ENCODE measurements around the gene FKBP7. TPM values are rescaled to one million over a fixed set of nuclear protein-coding genes. Genes with fewer than 3 reads are reported as not detected.
A peak's percentile ranks its signal among the peaks of the same experiment; 100 is the strongest.

Gene FKBP7
- polyA plus RNA-seq, 4 donors: 3.0 to 14.7 (median 7.8) TPM; not detected in 1

GRCh38 chr2:178484245-178485041 lies 6.0 kb upstream of the FKBP7 start:
- no peak overlapping the region for H3K27ac ChIP-seq (ENCODE audit: low read depth in 1 of 3, low read length in 2 of 3)
- whole genome bisulfite sequencing, 3 donors: 44 to 61% (median 49%) methylated on average over 6 of the region's 6 CpGs

GRCh38 chr2:178482437-178482836 lies 4.0 kb upstream of the FKBP7 start:
- Histone ChIP-seq H3K36me3 (ENCODE audit: control insufficient read depth in 3 of 3, insufficient read depth in 2 of 3, low read depth in 1 of 3, low read length in 3 of 3) (peaks cover 0 to 8% (median 3%) of the 10 kb centered on the region in 3 donors), H3K27ac (ENCODE audit: low read depth in 1 of 3, low read length in 2 of 3) (no peak overlapping the region), H3K4me1 (ENCODE audit: control insufficient read depth in 3 of 3, insufficient read depth in 2 of 3, low read depth in 1 of 3, low read length in 2 of 3) (peaks cover 19 to 31% (median 24%) of the 10 kb centered on the region in 3 donors), H3K4me3 (ENCODE audit: low read depth in 1 of 3, low read length in 3 of 3) (no peak overlapping the region), H3K9me3 (ENCODE audit: control insufficient read depth in 2 of 2, insufficient read depth in 1 of 2, low read depth in 1 of 2, low read length in 1 of 2) (no peaks in the 10 kb centered on the region), H3K27me3 (ENCODE audit: control insufficient read depth in 3 of 3, insufficient read depth in 3 of 3, low read length in 3 of 3) (no peaks in the 10 kb centered on the region)
- WGBS, 3 donors: 60 to 80% (median 63%) methylated on average over 4 of the region's 4 CpGs
- FAIRE-seq: no peak
- DNase-seq: peak; percentile 15 to 70

More at GRCh38 chr2:178484245-178485041, 6.0 kb upstream of the FKBP7 start:
- Histone ChIP-seq H3K4me1 (ENCODE audit: control insufficient read depth in 3 of 3, insufficient read depth in 2 of 3, low read depth in 1 of 3, low read length in 2 of 3) (peaks cover 19 to 28% (median 22%) of the 10 kb centered on the region in 3 donors), H3K9me3 (ENCODE audit: control insufficient read depth in 2 of 2, insufficient read depth in 1 of 2, low read depth in 1 of 2, low read length in 1 of 2) (no peaks in the 10 kb centered on the region), H3K27me3 (ENCODE audit: control insufficient read depth in 3 of 3, insufficient read depth in 3 of 3, low read length in 3 of 3) (no peaks in the 10 kb centered on the region), H3K36me3 (ENCODE audit: control insufficient read depth in 3 of 3, insufficient read depth in 2 of 3, low read depth in 1 of 3, low read length in 3 of 3) (peaks cover 0 to 10% (median 8%) of the 10 kb centered on the region in 3 donors), H3K4me3 (ENCODE audit: low read depth in 1 of 3, low read length in 3 of 3) (no peak overlapping the region)
- DNase-seq (peak; percentile 51 to 82), FAIRE-seq (no peak)

- peak; percentile 95 to 97 for DNase-seq
- peaks cover 19 to 31% (median 29%) of the 10 kb centered on the region in 3 donors for H3K4me1 ChIP-seq (ENCODE audit: control insufficient read depth in 3 of 3, insufficient read depth in 2 of 3, low read depth in 1 of 3, low read length in 2 of 3)
- no peaks in the 10 kb centered on the region for H3K9me3 ChIP-seq (ENCODE audit: control insufficient read depth in 2 of 2, insufficient read depth in 1 of 2, low read depth in 1 of 2, low read length in 1 of 2)
- no peak for FAIRE-seq
- no peaks in the 10 kb centered on the region for H3K36me3 ChIP-seq (ENCODE audit: control insufficient read depth in 3 of 3, insufficient read depth in 2 of 3, low read depth in 1 of 3, low read length in 3 of 3)
- peak within 1 kb of the TSS; percentile 75 to 95 (median 77) for H3K4me3 ChIP-seq (ENCODE audit: low read depth in 1 of 3, low read length in 3 of 3)
- peak within 1 kb of the TSS; percentile 78 to 100 (median 93) for H3K27ac ChIP-seq (ENCODE audit: low read depth in 1 of 3, low read length in 2 of 3)
- WGBS, 3 donors: 0 to 1% (median 0%) methylated on average over 36 to 92 of the region's 92 CpGs
- no peaks in the 10 kb centered on the region for H3K27me3 ChIP-seq (ENCODE audit: control insufficient read depth in 3 of 3, insufficient read depth in 3 of 3, low read length in 3 of 3)
These were observed 2.1 kb upstream of the FKBP7 start, which contains the start of gene PLEKHA3 for GRCh38 chr2:178480227-178481181. PLEKHA3 (plus strand) TSS chr2:178480457; CDS start chr2:178480870, 413 bp downstream.

- Histone ChIP-seq H3K27ac (ENCODE audit: low read depth in 1 of 3, low read length in 2 of 3) (peak overlapping the region; percentile 78 to 100 (median 93)), H3K36me3 (ENCODE audit: control insufficient read depth in 3 of 3, insufficient read depth in 2 of 3, low read depth in 1 of 3, low read length in 3 of 3) (no peaks in the 10 kb centered on the region), H3K4me1 (ENCODE audit: control insufficient read depth in 3 of 3, insufficient read depth in 2 of 3, low read depth in 1 of 3, low read length in 2 of 3) (peaks cover 16 to 29% (median 26%) of the 10 kb centered on the region in 3 donors), H3K9me3 (ENCODE audit: control insufficient read depth in 2 of 2, insufficient read depth in 1 of 2, low read depth in 1 of 2, low read length in 1 of 2) (no peaks in the 10 kb centered on the region), H3K4me3 (ENCODE audit: low read depth in 1 of 3, low read length in 3 of 3) (peak overlapping the region; percentile 75 to 95 (median 77)), H3K27me3 (ENCODE audit: control insufficient read depth in 3 of 3, insufficient read depth in 3 of 3, low read length in 3 of 3) (no peaks in the 10 kb centered on the region)
- no peak for FAIRE-seq
- no peak for DNase-seq
- 26 to 29% (median 26%) methylated on average over 19 of the region's 19 CpGs for WGBS, 3 donors
These were observed 1.4 kb upstream of the FKBP7 start for GRCh38 chr2:178479758-178480226.

GRCh38 chr2:178479275-178479616 lies 846 bp upstream of the FKBP7 start:
- Histone ChIP-seq H3K27me3 (ENCODE audit: control insufficient read depth in 3 of 3, insufficient read depth in 3 of 3, low read length in 3 of 3) (no peaks in the 10 kb centered on the region), H3K36me3 (ENCODE audit: control insufficient read depth in 3 of 3, insufficient read depth in 2 of 3, low read depth in 1 of 3, low read length in 3 of 3) (no peaks in the 10 kb centered on the region), H3K27ac (ENCODE audit: low read depth in 1 of 3, low read length in 2 of 3) (peak overlapping the region; percentile 56 to 100 (median 93)), H3K9me3 (ENCODE audit: control insufficient read depth in 2 of 2, insufficient read depth in 1 of 2, low read depth in 1 of 2, low read length in 1 of 2) (no peaks in the 10 kb centered on the region), H3K4me3 (ENCODE audit: low read depth in 1 of 3, low read length in 3 of 3) (peak overlapping the region in 2 of 3 donors; percentile 53 to 72), H3K4me1 (ENCODE audit: control insufficient read depth in 3 of 3, insufficient read depth in 2 of 3, low read depth in 1 of 3, low read length in 2 of 3) (peaks cover 13 to 26% (median 21%) of the 10 kb centered on the region in 3 donors)
- DNase-seq: peak in 1 of 2 donors; percentile 2
- WGBS, 3 donors: 39 to 56% (median 48%) methylated on average over 4 of the region's 4 CpGs
- no peak for FAIRE-seq

DNA sequence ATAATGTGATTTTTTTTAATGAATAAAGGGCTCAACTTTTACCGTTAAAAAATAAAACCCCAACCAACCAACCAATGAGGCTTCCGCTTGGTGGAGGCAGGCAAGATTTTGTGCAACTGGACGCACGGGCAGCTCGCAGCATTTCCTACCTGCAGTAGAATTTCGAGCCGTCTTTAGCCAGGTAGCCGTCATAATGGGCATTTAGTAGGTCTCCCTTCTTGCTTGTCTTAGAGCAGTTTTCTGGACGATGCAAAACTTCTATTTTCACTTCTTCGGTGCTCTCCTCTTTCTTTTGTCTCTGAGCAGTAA lies 316 bp downstream of the FKBP7 start:
- Histone ChIP-seq H3K4me1 (ENCODE audit: control insufficient read depth in 3 of 3, insufficient read depth in 2 of 3, low read depth in 1 of 3, low read length in 2 of 3) (peaks cover 12 to 24% (median 15%) of the 10 kb centered on the region in 3 donors), H3K4me3 (ENCODE audit: low read depth in 1 of 3, low read length in 3 of 3) (peak overlapping the region; percentile 53 to 72 (median 60)), H3K9me3 (ENCODE audit: control insufficient read depth in 2 of 2, insufficient read depth in 1 of 2, low read depth in 1 of 2, low read length in 1 of 2) (no peaks in the 10 kb centered on the region), H3K36me3 (ENCODE audit: control insufficient read depth in 3 of 3, insufficient read depth in 2 of 3, low read depth in 1 of 3, low read length in 3 of 3) (no peaks in the 10 kb centered on the region), H3K27ac (ENCODE audit: low read depth in 1 of 3, low read length in 2 of 3) (peak overlapping the region; percentile 56 to 100 (median 93)), H3K27me3 (ENCODE audit: control insufficient read depth in 3 of 3, insufficient read depth in 3 of 3, low read length in 3 of 3) (no peaks in the 10 kb centered on the region)
- no peak for FAIRE-seq
- 0 to 1% (median 1%) methylated on average over 10 of the region's 10 CpGs for WGBS, 3 donors
- DNase-seq: no peak

GRCh38 chr2:178477443-178478129 lies 814 bp downstream of the FKBP7 start:
- Histone ChIP-seq H3K27ac (ENCODE audit: low read depth in 1 of 3, low read length in 2 of 3) (peak overlapping the region in 1 of 3 donors; percentile 93), H3K36me3 (ENCODE audit: control insufficient read depth in 3 of 3, insufficient read depth in 2 of 3, low read depth in 1 of 3, low read length in 3 of 3) (no peaks in the 10 kb centered on the region), H3K27me3 (ENCODE audit: control insufficient read depth in 3 of 3, insufficient read depth in 3 of 3, low read length in 3 of 3) (no peaks in the 10 kb centered on the region), H3K4me1 (ENCODE audit: control insufficient read depth in 3 of 3, insufficient read depth in 2 of 3, low read depth in 1 of 3, low read length in 2 of 3) (peaks cover 8 to 24% (median 12%) of the 10 kb centered on the region in 3 donors), H3K9me3 (ENCODE audit: control insufficient read depth in 2 of 2, insufficient read depth in 1 of 2, low read depth in 1 of 2, low read length in 1 of 2) (no peaks in the 10 kb centered on the region), H3K4me3 (ENCODE audit: low read depth in 1 of 3, low read length in 3 of 3) (peak overlapping the region; percentile 53 to 72 (median 60))
- FAIRE-seq (no peak), DNase-seq (no peak)
- WGBS, 3 donors: 5 to 16% (median 15%) methylated on average over 3 of the region's 3 CpGs

- no peak for FAIRE-seq
These were observed 1.9 kb downstream of the FKBP7 start for GRCh38 chr2:178476477-178476876.

More at GRCh38 chr2:178476477-178476876, 1.9 kb downstream of the FKBP7 start:
- no peak for DNase-seq
- no peak overlapping the region for H3K4me3 ChIP-seq (ENCODE audit: low read depth in 1 of 3, low read length in 3 of 3)
- H3K36me3 ChIP-seq (ENCODE audit: control insufficient read depth in 3 of 3, insufficient read depth in 2 of 3, low read depth in 1 of 3, low read length in 3 of 3): no peaks in the 10 kb centered on the region
- no peaks in the 10 kb centered on the region for H3K27me3 ChIP-seq (ENCODE audit: control insufficient read depth in 3 of 3, insufficient read depth in 3 of 3, low read length in 3 of 3)
- H3K4me1 ChIP-seq (ENCODE audit: control insufficient read depth in 3 of 3, insufficient read depth in 2 of 3, low read depth in 1 of 3, low read length in 2 of 3): peaks cover 1 to 15% (median 6%) of the 10 kb centered on the region in 3 donors
- H3K27ac ChIP-seq (ENCODE audit: low read depth in 1 of 3, low read length in 2 of 3): no peak overlapping the region
- H3K9me3 ChIP-seq (ENCODE audit: control insufficient read depth in 2 of 2, insufficient read depth in 1 of 2, low read depth in 1 of 2, low read length in 1 of 2): no peaks in the 10 kb centered on the region
